Urinary bladder (tissue), 4 donors: ENCODE results near the gene PMAIP1. TPM values are rescaled to one million over a fixed set of nuclear protein-coding genes. Genes with fewer than 3 reads are reported as not detected.
"Not testable (repeated sequence)": the region's sequence is repeated elsewhere in the genome, so short reads cannot be mapped to it uniquely, and the experiment has no call there.

Experiments used
- DNase-seq: peaks from one replicate; pipeline ENCODE4 v3.0.0-alpha.2; 2015; ENCODE audit errors: extremely low spot score
- H3K27ac ChIP-seq: one replicate; pipeline ENCODE4 v1.5.1; 2013; ENCODE audit warnings: low read depth, mild to moderate bottlenecking, moderate library complexity
- H3K36me3 ChIP-seq: one replicate; pipeline ENCODE4 v1.6.1; 2013; ENCODE audit warnings: mild to moderate bottlenecking, moderate library complexity; ENCODE audit not compliant: insufficient read depth
- H3K4me1 ChIP-seq: one replicate; pipeline ENCODE4 v1.6.1; 2013; ENCODE audit warnings: mild to moderate bottlenecking, moderate library complexity; ENCODE audit not compliant: insufficient read depth
- H3K4me3 ChIP-seq: one replicate; pipeline ENCODE4 v1.5.1; 2013; ENCODE audit warnings: low read depth, low read length
- WGBS: extraction: QIAGEN DNeasy Blood & Tissue Kit; methylation state at CpG from one replicate; pipeline ENCODE4 v1.1.7; 2013; 5-methylcytosine and 5-hydroxymethylcytosine counted together
- polyA plus RNA-seq: library from polyadenylated mRNA; stranded (reverse); fragments of 200-250 nt; gene quantifications from one replicate; pipeline ENCODE4 v1.2.3, GENCODE V29; 2013
- total RNA-seq: library from RNA; depleted of rRNA; stranded (reverse); fragments of >200 nt; gene quantifications from one replicate; pipeline ENCODE4 v1.2.3, GENCODE V29; 2014
- donor health status: healthy with polysubstance abuse.
- donor health status: healthy.

PMAIP1 gene
- total and polyA plus RNA-seq, 2 donors: 1.1 to 1.6 TPM

DNA sequence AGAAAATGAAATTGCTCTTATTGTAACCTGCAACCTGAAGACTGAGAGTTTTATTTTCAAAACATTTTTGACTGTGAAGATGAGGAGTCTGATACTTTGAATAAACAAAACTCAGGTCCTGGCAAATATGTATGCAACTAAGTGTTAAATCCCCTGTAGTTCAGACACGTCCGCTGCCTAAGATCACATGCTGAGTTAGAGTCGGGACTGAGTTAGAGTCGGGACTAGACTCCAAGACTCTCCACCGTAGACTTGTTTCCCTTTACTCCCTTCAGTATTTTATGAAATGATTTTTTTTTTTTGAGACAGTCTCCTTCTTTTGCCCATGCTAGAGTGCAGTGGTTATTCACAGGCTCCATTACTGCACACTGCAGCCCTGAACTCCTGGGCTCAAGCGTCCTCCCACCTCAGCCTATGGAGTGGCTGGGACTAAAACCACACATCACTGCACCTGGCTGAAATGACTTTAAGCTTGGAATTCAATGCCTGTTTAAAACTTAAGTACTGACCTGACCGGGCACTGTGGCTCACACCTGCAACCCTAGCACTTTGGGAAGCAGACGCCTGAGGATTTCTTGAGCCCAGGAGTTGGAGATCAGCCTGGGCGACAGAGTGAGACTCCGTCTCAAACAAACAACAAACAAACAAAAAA is 28.0 kb upstream of the PMAIP1 start:
- Histone ChIP-seq H3K4me3 (no peak overlapping the region), H3K27ac (no peak overlapping the region), H3K4me1 (peaks cover 2% of the 10 kb centered on the region), H3K36me3 (no peaks in the 10 kb centered on the region)
- 58% methylated on average over 10 of the region's 10 CpGs for WGBS
- no peak for DNase-seq

- no peak overlapping the region for H3K27ac ChIP-seq
- peaks cover 2% of the 10 kb centered on the region for H3K4me1 ChIP-seq
- 38% methylated on average over 2 of the region's 2 CpGs for WGBS
- no peak for DNase-seq
- no peak overlapping the region for H3K4me3 ChIP-seq
- no peaks in the 10 kb centered on the region for H3K36me3 ChIP-seq
These were observed 26.2 kb upstream of the PMAIP1 start for GRCh38 chr18:59873641-59874040.

- WGBS: 56% methylated on average over 7 of the region's 7 CpGs
- Histone ChIP-seq H3K36me3 (no peaks in the 10 kb centered on the region), H3K27ac (no peak overlapping the region), H3K4me1 (peaks cover 2% of the 10 kb centered on the region), H3K4me3 (no peak overlapping the region)
- no peak for DNase-seq
These were observed 25.6 kb upstream of the PMAIP1 start for GRCh38 chr18:59874166-59874565.

DNA sequence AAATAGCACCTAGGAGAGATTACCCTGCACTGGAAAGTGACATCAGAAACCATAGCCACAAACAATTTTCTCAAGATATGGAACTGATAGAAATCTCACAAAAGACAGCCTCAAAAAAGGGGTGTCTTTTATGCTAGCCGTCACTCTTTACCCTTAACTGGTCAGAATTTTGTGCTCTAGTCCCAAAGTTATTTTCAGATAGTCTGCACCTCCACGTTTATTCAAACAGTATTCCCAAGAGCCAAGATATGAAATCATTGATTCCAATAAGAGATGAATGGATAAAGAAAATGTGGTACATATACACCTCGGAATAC is 23.5 kb upstream of the PMAIP1 start:
- Histone ChIP-seq H3K4me1 (peaks cover 2% of the 10 kb centered on the region), H3K27ac (no peak overlapping the region), H3K36me3 (no peaks in the 10 kb centered on the region), H3K4me3 (no peak overlapping the region)
- WGBS: 86% methylated on average over 3 of the region's 3 CpGs
- DNase-seq: no peak

DNA sequence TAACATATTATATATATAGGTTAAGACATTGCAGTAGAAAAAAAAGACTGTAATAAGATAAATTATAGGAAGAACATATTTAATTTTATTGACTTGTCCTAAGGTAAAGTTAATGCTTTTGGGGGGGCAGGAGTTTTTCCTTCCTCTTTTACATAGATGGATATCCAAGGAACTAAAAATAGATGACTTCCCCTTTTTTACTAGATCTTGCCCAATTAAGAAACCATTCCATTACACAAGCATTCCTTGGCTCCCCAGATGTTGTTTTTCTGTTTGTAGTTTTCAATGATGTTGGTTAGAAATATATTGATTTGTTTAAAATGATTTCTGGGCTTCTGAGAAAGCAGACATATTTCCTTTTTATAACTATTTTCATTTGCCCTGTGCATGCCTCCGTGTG is 22.4 kb upstream of the PMAIP1 start:
- DNase-seq: no peak
- H3K4me3 ChIP-seq: no peak overlapping the region
- WGBS: 40% methylated on average over 1 of the region's 1 CpG
- H3K4me1 ChIP-seq: peaks cover 3% of the 10 kb centered on the region
- no peaks in the 10 kb centered on the region for H3K36me3 ChIP-seq
- H3K27ac ChIP-seq: no peak overlapping the region

DNA sequence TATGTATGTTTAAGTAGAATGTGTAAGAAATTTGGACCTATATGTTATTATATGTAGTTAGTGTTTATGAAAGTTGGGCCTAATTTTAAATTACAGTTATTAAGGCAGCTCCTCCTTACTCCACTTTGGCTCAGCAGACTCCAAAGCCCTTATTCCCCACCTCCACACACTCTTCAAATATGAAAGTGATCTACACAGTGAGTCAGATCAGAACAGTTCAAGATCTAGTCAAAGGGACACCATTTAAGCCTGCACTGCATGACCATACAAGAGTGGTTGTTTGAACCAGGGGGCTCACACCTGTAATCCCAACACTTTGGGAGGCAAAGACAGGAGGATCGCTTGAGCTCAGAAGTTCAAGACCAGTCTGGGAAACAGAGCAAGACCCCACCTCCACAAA is 21.2 kb upstream of the PMAIP1 start:
- Histone ChIP-seq H3K4me1 (peaks cover 3% of the 10 kb centered on the region), H3K4me3 (no peak overlapping the region), H3K27ac (no peak overlapping the region), H3K36me3 (no peaks in the 10 kb centered on the region)
- DNase-seq: no peak
- 96% methylated on average over 1 of the region's 1 CpG for WGBS

- no peak overlapping the region for H3K4me3 ChIP-seq
- peak overlapping the region; percentile 38 for H3K27ac ChIP-seq
- no peak for DNase-seq
- H3K4me1 ChIP-seq: peaks cover 3% of the 10 kb centered on the region
- 39% methylated on average over 11 of the region's 11 CpGs for WGBS
- H3K36me3 ChIP-seq: no peaks in the 10 kb centered on the region
These were observed 17.8 kb upstream of the PMAIP1 start for GRCh38 chr18:59881728-59882656.

GRCh38 chr18:59884351-59884750 is 15.4 kb upstream of the PMAIP1 start:
- no peak for DNase-seq
- H3K36me3 ChIP-seq: no peaks in the 10 kb centered on the region
- H3K4me3 ChIP-seq: no peak overlapping the region
- no peak overlapping the region for H3K27ac ChIP-seq
- whole genome bisulfite sequencing: 71% methylated on average over 2 of the region's 2 CpGs
- peaks cover 3% of the 10 kb centered on the region for H3K4me1 ChIP-seq

DNA sequence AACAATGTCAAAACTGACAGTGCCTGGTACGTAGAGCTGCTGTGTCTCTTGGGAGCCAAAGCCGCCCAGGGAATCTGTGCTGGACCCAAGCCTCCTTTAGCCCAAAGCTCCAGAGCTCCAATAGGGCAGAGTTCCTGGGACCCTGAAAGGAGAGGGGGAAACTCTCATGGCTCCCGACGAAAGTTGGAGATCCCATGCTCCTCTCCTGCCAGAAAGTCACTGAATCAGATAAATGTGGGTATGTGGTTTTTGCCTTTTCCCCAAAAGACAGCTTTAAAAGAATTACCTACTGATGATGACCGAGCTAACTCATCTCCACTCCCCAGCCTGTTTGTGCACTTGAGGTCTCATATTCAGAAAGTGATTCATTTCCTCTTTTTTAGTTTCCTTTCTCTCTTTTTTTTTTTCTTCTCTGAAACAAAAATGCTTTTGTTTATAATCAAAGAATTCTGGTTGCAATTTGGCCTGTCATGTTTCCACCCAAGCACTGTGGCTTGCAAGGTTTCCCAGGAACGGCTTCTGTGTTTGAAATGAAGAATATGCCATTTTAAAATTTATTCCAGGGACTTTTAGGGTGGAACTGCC is 14.1 kb upstream of the PMAIP1 start:
- H3K36me3 ChIP-seq: no peaks in the 10 kb centered on the region
- H3K4me3 ChIP-seq: no peak overlapping the region
- DNase-seq: no peak
- no peak overlapping the region for H3K27ac ChIP-seq
- 53% methylated on average over 6 of the region's 6 CpGs for WGBS
- H3K4me1 ChIP-seq: peaks cover 3% of the 10 kb centered on the region

DNA sequence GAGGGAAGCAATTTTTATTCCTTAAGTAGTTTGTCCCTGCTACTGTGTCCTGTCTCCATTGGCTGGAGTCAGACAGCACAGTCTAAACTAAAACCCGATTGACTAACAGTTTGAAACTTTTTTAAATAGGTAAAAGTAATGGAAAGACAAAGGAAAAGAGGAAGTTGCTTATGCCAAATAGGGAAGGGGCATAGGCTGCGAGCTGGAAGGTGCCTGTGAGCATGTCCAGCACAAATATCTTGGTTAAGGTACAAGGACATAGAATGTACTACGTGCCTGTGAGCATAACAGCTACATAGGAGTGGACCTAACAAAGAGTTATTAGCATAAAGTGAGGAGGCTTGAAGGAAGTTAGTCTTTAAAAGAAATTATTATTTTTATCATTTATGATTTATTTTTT is 13.4 kb upstream of the PMAIP1 start:
- not testable (repeated sequence) for H3K36me3 ChIP-seq, H3K4me1 ChIP-seq, DNase-seq, H3K27ac ChIP-seq, H3K4me3 ChIP-seq
- WGBS: 89% methylated on average over 3 of the region's 3 CpGs

GRCh38 chr18:59892123-59892522 is 7.7 kb upstream of the PMAIP1 start:
- no peaks in the 10 kb centered on the region for H3K4me1 ChIP-seq
- no peak overlapping the region for H3K27ac ChIP-seq
- WGBS: 88% methylated on average over 3 of the region's 3 CpGs
- no peak overlapping the region for H3K4me3 ChIP-seq
- no peak for DNase-seq
- H3K36me3 ChIP-seq: no peaks in the 10 kb centered on the region

GRCh38 chr18:59893971-59894370 is 5.8 kb upstream of the PMAIP1 start:
- Histone ChIP-seq H3K4me1 (no peaks in the 10 kb centered on the region), H3K36me3 (no peaks in the 10 kb centered on the region), H3K4me3 (no peak overlapping the region), H3K27ac (no peak overlapping the region)
- 82% methylated on average over 6 of the region's 6 CpGs for WGBS
- no peak for DNase-seq

DNA sequence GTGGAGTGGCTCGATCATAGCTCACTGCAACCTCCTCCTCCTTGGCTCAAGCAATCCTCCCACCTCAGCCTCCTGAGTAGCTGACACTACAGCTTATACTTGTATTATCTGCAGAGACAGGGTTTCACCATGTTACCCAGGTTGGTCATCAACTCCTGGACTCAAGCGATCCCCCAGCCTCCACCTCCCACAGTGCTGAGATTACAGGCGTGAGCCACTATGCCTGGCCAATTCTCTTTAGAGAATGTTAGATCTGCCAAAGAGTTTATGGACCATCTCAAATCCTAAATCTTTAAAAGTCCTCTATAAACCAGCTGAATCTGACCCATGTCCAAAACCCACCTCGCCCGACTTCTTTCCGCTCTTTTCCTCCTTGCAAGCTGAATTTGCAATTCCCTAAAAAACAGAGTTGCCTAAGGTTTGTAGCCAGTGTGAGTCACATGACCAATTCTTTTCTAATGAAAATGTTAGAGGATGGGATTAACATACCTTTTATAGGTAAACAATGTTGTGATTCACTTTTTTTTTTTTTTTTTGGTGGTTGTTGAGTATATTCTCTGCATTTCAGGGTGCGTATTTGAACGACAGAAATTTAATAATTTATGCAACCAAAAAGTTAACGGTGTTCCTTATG is 2.4 kb upstream of the PMAIP1 start:
- Histone ChIP-seq H3K36me3 (no peaks in the 10 kb centered on the region), H3K4me3 (no peak overlapping the region), H3K4me1 (no peaks in the 10 kb centered on the region), H3K27ac (no peak overlapping the region)
- no peak for DNase-seq
- WGBS: 34% methylated on average over 9 of the region's 9 CpGs

DNA sequence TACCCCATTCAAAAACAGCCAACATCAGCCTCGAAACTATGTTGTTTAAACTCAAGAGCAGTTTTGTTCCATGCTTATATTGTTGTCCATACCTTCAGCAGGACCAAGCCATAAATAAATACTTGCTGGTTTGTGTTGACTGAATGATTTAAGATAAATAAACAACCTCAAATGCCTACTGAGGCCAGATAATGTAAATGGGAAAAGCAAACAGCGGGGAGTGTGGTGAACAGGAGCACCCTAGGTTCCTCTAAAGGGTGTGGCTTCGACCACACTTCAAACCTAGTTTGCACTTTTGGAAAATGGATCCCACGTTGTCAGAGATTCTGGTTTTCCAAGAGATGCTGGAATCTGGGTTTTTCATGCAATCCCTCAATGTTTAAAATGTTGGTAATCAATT is 1.7 kb upstream of the PMAIP1 start:
- 32% methylated on average over 4 of the region's 4 CpGs for WGBS
- H3K36me3 ChIP-seq: no peaks in the 10 kb centered on the region
- no peaks in the 10 kb centered on the region for H3K4me1 ChIP-seq
- no peak overlapping the region for H3K4me3 ChIP-seq
- no peak overlapping the region for H3K27ac ChIP-seq
- no peak for DNase-seq
